Measurements from ENCODE around the gene USP50.
A peak's percentile ranks its signal among the peaks of the same experiment; 100 is the strongest.
"Not testable (repeated sequence)": the region's sequence is repeated elsewhere in the genome, so short reads cannot be mapped to it uniquely, and the experiment has no call there.

USP50 gene

DNA sequence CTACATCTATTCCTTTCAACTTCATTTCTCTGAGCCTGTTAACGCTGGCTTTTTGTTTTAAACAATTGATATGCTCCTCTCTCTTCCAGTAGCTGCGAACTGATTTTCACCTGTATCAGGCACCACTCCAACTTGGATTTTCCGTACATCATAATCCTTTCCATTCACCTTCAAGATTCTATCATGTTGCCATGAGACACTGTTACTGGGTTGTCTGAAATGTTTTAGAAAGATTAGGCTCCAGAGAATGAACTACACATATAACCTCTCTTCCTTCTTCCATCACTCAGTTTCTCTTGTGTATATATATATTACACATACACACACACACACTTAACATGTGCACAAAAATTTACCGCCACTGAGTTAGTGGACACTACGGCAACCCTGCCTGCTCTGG lies at the start of gene USP50:
Gene USP50, minus strand, starts transcription at position 101 of the 400 bp plus-strand sequence. CDS start 141 bp downstream, outside the sequence.
- TF ChIP-seq, protein P1, sequence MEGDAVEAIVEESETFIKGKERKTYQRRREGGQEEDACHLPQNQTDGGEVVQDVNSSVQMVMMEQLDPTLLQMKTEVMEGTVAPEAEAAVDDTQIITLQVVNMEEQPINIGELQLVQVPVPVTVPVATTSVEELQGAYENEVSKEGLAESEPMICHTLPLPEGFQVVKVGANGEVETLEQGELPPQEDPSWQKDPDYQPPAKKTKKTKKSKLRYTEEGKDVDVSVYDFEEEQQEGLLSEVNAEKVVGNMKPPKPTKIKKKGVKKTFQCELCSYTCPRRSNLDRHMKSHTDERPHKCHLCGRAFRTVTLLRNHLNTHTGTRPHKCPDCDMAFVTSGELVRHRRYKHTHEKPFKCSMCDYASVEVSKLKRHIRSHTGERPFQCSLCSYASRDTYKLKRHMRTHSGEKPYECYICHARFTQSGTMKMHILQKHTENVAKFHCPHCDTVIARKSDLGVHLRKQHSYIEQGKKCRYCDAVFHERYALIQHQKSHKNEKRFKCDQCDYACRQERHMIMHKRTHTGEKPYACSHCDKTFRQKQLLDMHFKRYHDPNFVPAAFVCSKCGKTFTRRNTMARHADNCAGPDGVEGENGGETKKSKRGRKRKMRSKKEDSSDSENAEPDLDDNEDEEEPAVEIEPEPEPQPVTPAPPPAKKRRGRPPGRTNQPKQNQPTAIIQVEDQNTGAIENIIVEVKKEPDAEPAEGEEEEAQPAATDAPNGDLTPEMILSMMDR (conservative IDR thresholded peaks at IDR 0.05), result no peak
- no peak within 1 kb of the TSS for H3K27ac ChIP-seq

DNA sequence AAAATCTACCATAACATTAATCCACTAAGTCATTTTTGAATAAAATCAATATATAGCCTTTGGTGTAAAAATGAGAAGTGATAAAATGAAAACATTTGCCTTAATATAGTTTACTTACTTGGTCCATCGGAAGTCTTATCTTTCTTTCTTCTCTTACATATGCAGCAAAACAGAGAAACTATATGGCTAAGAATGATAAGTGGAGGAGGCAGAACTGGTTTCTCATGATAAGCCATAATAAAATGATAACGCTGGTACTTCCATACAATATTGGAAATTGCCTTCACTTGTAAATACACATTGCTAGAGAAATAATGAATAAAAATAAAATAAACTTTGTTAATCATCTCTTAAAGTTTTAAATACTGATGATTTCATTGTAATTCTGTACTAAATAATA lies 47.8 kb upstream of the USP50 start:
- no peak overlapping the region for H3K27ac ChIP-seq
- TF ChIP-seq, protein P1 (conservative IDR thresholded peaks at IDR 0.05), result no peak

DNA sequence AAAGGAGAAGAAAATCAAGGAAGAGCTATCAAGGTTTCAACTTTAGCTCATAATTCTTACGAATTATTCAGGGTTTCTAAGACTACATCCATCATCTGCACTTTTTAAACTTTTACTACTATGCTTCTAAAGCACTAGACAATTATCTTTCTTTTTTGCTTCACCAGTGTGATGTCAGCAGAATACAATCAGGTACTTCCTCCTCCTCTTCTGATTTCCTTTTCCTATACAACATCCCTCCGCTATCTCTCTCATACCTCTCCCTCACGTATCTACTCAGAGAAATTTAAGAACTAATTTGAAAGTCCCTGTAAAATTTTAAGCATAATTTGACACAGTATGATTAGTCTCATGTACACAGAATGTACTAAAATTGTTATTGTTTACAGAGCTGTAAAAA lies 47.3 kb upstream of the USP50 start:
- H3K27ac ChIP-seq, result no peak overlapping the region
- TF ChIP-seq, protein P1 (conservative IDR thresholded peaks at IDR 0.05), result no peak

DNA sequence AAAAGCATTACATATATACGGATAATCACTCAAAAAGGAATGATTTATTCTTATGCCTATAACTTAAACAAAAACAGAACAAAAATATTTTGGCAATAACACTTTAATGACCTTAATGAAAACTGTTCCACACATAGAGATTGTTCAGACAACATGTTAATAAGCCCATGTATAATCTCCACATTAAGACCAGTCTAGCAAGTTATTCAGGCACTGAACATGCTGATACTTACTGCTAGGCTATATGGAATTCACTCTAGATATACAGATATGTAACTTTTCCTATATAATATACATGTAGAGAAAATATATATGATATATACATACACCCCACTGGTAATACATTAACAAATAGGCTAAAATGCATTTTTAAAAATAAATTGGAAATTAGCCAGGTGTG lies 43.8 kb upstream of the USP50 start:
- TF ChIP-seq, protein P1 (conservative IDR thresholded peaks at IDR 0.05), result no peak
- peak overlapping the region; percentile 41 for H3K27ac ChIP-seq

DNA sequence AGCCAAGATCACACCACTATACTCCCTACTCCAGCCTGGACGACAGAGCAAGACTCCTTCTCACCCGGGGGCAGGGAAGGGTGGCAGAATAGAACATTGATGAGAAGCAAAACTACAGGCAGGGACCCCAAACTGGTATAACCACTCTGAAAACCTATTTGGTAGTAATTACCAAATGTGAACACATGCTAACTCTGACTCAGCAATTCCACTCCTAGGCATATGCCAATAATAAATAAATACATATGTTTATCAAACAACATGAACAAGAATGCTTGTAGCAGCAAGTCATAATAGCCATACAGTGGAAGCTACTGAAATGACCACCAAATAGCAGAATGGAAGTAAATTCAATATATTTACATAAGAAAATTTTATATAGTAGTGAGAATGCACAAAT lies 31.0 kb upstream of the USP50 start:
- TF ChIP-seq, protein P1 (conservative IDR thresholded peaks at IDR 0.05), result no peak
- H3K27ac ChIP-seq, result no peak overlapping the region

DNA sequence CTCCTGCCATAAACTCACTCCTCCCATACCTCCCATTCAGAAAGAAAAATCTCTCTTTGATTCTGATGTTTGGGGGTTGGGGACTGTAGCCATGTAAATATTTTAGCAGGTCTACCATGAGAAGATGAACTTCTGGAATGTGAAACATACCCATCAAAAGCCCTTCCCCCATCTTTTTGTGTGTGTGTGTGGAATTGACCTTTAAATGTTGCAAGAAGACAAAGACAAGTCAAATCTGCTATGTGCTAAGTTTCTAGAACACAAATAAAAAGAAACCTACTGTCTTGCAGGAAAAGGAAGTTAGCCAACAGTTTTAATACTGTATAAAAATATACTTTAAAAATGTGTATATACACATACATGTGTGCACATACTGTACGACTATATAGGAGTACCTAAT lies 29.7 kb upstream of the USP50 start:
- no peak overlapping the region for H3K27ac ChIP-seq
- TF ChIP-seq, protein P1 (conservative IDR thresholded peaks at IDR 0.05), result no peak

DNA sequence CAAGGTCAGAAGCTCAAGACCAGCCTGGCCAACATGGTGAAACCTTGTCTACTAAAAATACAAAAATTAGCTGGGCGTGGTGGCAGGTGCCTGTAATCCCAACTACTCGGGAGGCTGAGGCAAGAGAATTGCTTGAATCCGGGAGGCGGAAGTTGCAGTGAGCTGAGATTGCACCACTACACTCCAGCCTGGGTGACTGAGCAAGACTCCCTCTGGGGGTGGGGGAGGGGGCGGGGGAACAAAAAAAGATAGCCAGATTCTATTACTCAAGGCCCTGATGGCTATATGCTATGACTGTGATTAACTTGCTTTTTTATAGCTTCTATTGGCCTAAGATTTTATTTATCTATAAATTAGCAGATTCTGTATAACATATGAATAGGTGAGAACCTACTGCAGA lies 27.4 kb upstream of the USP50 start:
- not testable (repeated sequence) for H3K27ac ChIP-seq

DNA sequence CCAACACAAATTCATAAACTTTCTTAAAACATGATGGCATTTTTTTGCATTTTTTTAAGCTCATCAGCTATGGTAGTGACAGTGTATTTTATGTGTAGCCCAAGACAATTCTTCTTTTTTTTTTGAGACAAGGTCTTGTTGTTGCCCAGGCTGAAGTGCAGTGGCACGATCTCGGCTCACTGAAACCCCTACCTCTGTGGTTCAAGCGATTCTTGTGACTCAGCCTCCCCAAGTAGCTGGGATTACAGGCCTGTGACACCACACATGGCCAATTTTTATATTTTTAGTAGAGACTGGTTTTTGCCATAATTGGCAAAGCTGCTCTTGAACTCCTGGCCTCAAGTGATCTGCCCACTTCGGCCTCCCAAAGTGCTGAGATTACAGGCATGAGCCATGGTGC lies 17.3 kb upstream of the USP50 start:
- TF ChIP-seq, protein P1 (conservative IDR thresholded peaks at IDR 0.05), result no peak
- H3K27ac ChIP-seq, result no peak overlapping the region
